ENCODE data around the gene OR2C1. TPM values are rescaled to one million over a fixed set of nuclear protein-coding genes. Genes with fewer than 3 reads are reported as not detected.

Gene OR2C1
- total RNA-seq, 4 donors from 2014 or later: 0.44 TPM; not detected in 3

GRCh38 chr16:3388325-3388724, 32.6 kb downstream of the OR2C1 start:
- no peak for TF ChIP-seq CTCF (IDR thresholded peaks at IDR 0.05; ENCODE audit: low read depth)

- TF ChIP-seq CTCF (IDR thresholded peaks at IDR 0.05; ENCODE audit: low read depth): no peak
Measured at GRCh38 chr16:3389663-3390338, 34.1 kb downstream of the OR2C1 start.

GRCh38 chr16:3400446-3400778, 44.7 kb downstream of the OR2C1 start:
- no peak for TF ChIP-seq CTCF (IDR thresholded peaks at IDR 0.05; ENCODE audit: low read depth)

- no peak for TF ChIP-seq CTCF (IDR thresholded peaks at IDR 0.05; ENCODE audit: low read depth)
Measured at GRCh38 chr16:3400779-3401688, 45.3 kb downstream of the OR2C1 start, which contains the start of the genes ZNF174 and ZSCAN32. TSS of gene ZNF174 (plus strand) at chr16:3401215. CDS start at chr16:3402005, 790 bp downstream. TSS of gene ZSCAN32 (minus strand) at chr16:3401004. CDS start at chr16:3397557, 3,447 bp downstream.

- no peak for TF ChIP-seq CTCF (IDR thresholded peaks at IDR 0.05; ENCODE audit: low read depth)
Measured at GRCh38 chr16:3401719-3402397, 46.2 kb downstream of the OR2C1 start.

Other genes with a start within 250 kb of the OR2C1 start
- 10 to 100 TPM in 1 of 4 donors, 1 to 10 TPM in 3; 3.4 to 15.3 (median 7.6) TPM for gene ZNF205, start 243.3 kb upstream of the OR2C1 start, total RNA-seq
- gene ZNF213, start 220.9 kb upstream of the OR2C1 start, total RNA-seq: 10 to 100 TPM in 1 of 4 donors, 1 to 10 TPM in 3; 1.1 to 13.4 (median 5.0) TPM
- gene OR1F1, start 167.7 kb upstream of the OR2C1 start, total RNA-seq: not detected
- gene ZNF200, start 120.7 kb upstream of the OR2C1 start, total RNA-seq: 1 to 10 TPM; 4.4 to 7.8 (median 5.9) TPM
- gene MEFV, start 99.3 kb upstream of the OR2C1 start, total RNA-seq: 1 to 10 TPM; 3.0 to 7.7 (median 5.2) TPM
- 10 to 100 TPM; 16.8 to 39.2 (median 28.7) TPM for gene ZNF263, start 72.4 kb upstream of the OR2C1 start, total RNA-seq
- 1 to 10 TPM; 3.6 to 7.3 (median 5.2) TPM for gene TIGD7, start 50.5 kb upstream of the OR2C1 start, total RNA-seq
- 10 to 100 TPM; 14.8 to 25.4 (median 18.4) TPM for gene ZNF75A, start 50.4 kb upstream of the OR2C1 start, total RNA-seq
- 10 to 100 TPM in 3 of 4 donors, 1 to 10 TPM in 1; 9.0 to 15.4 (median 11.2) TPM for gene ZSCAN32, start 45.1 kb downstream of the OR2C1 start, total RNA-seq
- 10 to 100 TPM in 2 of 4 donors, 1 to 10 TPM in 2; 7.3 to 17.1 (median 10.5) TPM for gene ZNF174, start 45.3 kb downstream of the OR2C1 start, total RNA-seq
- 1 to 10 TPM; 1.9 to 2.5 (median 2.2) TPM for gene ZNF597, start 87.6 kb downstream of the OR2C1 start, total RNA-seq
- gene NAA60, start 87.8 kb downstream of the OR2C1 start, total RNA-seq: 10 to 100 TPM; 17.6 to 43.0 (median 20.8) TPM
- gene C16orf90, start 139.6 kb downstream of the OR2C1 start, total RNA-seq: not detected
- gene CLUAP1, start 145.1 kb downstream of the OR2C1 start, total RNA-seq: 10 to 100 TPM; 11.6 to 24.7 (median 19.7) TPM
- gene NLRC3, start 221.5 kb downstream of the OR2C1 start, total RNA-seq: 1 to 10 TPM in 2 of 4 donors, under 1 TPM in 2; 0.49 to 1.5 (median 1.0) TPM

All from subcutaneous adipose tissue (tissue), 4 donors.